Measurements from ENCODE around the gene GARIN3.

GARIN3 gene

DNA sequence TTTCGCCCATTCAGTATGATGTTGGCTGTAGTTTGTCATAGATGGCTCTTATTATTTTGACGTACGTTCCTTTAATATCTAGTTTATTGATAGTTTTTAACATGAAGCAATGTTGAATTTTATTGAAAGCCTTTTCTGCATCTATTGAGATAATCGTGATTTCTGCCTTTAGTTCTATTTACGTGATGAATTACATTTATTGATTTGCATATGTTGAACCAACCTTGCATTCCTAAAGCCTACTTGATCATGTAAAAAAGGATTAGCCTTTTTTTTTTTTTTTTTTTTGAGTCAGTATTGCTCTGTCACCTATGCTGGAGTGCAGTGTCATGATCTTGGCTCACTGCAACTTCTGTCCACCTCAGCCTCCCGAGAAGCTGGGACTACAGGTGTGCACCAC is 39.6 kb upstream of the GARIN3 start:
- TF ChIP-seq, protein P1, sequence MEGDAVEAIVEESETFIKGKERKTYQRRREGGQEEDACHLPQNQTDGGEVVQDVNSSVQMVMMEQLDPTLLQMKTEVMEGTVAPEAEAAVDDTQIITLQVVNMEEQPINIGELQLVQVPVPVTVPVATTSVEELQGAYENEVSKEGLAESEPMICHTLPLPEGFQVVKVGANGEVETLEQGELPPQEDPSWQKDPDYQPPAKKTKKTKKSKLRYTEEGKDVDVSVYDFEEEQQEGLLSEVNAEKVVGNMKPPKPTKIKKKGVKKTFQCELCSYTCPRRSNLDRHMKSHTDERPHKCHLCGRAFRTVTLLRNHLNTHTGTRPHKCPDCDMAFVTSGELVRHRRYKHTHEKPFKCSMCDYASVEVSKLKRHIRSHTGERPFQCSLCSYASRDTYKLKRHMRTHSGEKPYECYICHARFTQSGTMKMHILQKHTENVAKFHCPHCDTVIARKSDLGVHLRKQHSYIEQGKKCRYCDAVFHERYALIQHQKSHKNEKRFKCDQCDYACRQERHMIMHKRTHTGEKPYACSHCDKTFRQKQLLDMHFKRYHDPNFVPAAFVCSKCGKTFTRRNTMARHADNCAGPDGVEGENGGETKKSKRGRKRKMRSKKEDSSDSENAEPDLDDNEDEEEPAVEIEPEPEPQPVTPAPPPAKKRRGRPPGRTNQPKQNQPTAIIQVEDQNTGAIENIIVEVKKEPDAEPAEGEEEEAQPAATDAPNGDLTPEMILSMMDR (IDR thresholded peaks at IDR 0.05) = no peak
- Histone ChIP-seq H3K27ac (no peak overlapping the region), H3K4me3 (no peak overlapping the region)
- no peak for DNase-seq (ENCODE audit: low spot score)

DNA sequence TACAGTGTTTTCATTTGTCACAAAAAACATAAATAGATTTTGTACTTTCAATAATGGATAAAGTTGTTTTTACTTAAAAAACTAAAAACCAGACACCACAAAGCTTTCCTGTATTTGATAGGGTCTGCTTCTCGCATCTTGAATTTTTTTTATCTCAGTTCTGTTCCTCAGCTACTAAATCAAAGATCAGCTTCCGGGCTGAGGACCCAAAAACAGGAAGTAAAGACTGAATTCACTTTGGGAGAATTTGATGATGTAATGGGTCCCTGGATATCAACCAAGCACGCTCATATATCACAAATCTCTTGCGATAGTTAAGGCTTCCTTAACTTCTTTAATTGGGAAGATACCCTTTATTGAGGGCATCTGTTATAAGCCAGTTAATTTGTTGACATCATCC is 38.7 kb upstream of the GARIN3 start:
- TF ChIP-seq, protein P1 (IDR thresholded peaks at IDR 0.05) = no peak

DNA sequence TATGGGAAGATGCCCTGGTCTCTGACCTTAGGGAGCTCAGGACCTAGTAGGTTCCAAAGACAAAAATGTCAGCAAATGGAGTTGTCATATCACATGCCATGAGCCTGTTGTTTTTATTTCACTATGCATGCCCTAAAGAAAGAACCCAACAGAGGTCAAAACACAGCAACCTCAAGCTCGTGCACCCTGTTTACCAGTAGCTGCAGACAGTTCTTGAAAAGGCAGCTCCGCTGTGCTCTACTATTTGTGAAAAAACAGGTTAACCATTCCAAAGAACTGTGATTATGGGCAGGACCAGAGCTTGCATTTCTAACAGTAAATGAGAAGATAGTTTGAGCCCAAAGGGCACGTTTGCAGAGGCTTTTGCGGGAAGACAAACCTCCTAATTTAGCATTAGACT is 37.4 kb upstream of the GARIN3 start:
- Histone ChIP-seq H3K27ac (no peak overlapping the region), H3K4me3 (no peak overlapping the region)
- DNase-seq (ENCODE audit: low spot score) = no peak
- TF ChIP-seq, protein P1 (IDR thresholded peaks at IDR 0.05) = no peak

More for the DNA sequence above, 38.7 kb upstream of the GARIN3 start:
- no peak for DNase-seq (ENCODE audit: low spot score)
- no peak overlapping the region for H3K27ac ChIP-seq
- H3K4me3 ChIP-seq = no peak overlapping the region

DNA sequence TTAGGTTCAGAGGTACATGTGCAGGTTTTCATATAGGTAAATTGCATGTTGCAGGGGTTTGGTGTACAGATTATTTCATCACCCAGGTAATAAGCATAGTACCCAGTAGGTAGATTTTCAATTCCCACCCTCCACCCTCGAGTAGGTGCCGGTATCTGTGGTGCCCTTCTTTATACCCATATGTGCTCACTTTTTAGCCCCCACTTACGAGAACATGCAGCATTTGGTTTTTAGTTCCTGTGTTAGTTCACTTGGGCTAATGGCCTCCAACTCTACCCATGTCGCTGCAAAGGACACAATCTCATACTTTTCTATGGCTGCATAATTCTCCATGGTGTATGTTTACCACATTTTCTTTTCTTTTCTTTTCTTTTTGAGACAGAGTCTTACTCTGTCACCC is 35.8 kb upstream of the GARIN3 start:
- Histone ChIP-seq H3K27ac (no peak overlapping the region), H3K4me3 (no peak overlapping the region)
- no peak for DNase-seq (ENCODE audit: low spot score)
- TF ChIP-seq, protein P1 (IDR thresholded peaks at IDR 0.05) = no peak

DNA sequence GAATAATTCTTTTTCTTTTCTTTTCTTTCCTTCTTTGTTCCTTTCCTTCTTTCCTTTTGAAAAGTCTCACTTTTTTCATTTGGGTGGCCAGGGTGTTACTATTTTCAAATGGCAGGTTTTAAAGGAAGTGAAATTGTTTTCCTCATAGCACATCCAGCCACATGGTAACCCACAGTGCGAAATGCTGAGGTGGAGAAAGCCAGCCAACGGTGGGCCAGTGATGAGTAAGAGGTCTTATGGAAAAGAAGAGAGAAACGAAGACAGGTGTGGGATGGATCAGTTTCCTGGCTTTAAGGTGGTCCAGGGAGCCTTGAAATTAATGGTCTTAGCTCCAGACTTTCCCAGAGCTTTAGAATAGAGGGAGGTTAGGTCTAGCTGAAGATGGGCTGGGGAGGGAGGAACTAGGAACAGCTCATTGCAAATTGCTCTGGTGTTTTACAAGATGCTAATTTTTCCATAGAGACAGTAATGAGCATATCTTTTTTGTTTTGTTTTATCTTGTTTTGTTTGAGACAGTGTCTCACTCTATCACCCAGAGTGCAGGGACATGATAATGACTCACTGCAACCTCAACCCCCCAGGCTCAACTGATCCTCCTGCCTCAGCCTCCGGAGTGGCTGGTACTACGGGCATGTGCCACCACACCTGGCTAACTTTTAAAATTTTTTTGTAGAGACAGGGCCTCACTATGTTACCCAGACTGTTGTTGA is 32.4 kb upstream of the GARIN3 start:
- TF ChIP-seq, protein P1 (IDR thresholded peaks at IDR 0.05) = no peak
- Histone ChIP-seq H3K27ac (no peak overlapping the region), H3K4me3 (no peak overlapping the region)
- no peak for DNase-seq (ENCODE audit: low spot score)

DNA sequence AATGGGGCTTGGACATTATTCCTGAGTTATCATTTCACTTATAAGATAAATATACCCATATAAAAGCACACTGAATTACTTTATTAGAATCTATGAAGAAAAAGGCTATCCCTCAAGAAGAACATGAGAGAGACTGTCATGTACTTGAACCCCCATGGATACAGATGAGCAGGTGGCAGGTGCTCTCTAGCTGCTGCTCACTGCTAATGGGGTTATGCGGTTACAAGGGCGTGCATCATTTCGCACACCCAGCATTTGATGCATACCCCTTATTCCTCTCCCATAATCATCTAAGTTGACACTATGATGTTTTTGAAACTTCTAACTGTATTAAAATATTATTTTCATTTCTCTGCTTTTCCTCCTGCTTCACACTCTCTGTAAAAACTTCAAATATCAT is 31.0 kb upstream of the GARIN3 start:
- TF ChIP-seq, protein P1 (IDR thresholded peaks at IDR 0.05) = no peak
- no peak for DNase-seq (ENCODE audit: low spot score)
- no peak overlapping the region for H3K4me3 ChIP-seq
- H3K27ac ChIP-seq = no peak overlapping the region

DNA sequence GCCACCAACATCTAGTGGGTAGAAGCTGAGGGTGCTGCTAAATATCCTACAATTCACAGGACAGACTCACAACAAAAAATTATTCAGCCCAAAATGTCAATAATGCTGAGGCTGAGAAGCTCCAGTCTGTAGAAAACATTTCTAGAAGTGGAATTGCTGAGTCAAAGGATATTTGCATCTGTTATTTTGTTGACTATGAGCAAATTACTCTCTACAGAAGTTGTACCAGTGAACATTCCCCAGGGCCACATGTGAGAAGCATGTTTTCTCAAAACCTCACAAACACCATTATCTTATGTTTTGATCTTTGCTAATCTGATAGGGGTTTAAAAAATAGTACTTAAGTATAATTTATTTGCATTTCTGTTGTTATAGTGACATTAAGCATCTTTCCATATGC is 30.0 kb upstream of the GARIN3 start:
- no peak for DNase-seq (ENCODE audit: low spot score)
- H3K4me3 ChIP-seq = no peak overlapping the region
- H3K27ac ChIP-seq = no peak overlapping the region
- TF ChIP-seq, protein P1 (IDR thresholded peaks at IDR 0.05) = no peak

Data from coronary artery (tissue), 2 donors.